Kidney (tissue), 14 donors: ENCODE measurements around the gene DISC1. TPM values are rescaled to one million over a fixed set of nuclear protein-coding genes. Genes with fewer than 3 reads are reported as not detected.

Source experiments
- DNase-seq, 5 donors: peaks; one replicate each; pipeline ENCODE4 v3.0.0-alpha.2; 2013 to 2020
- FAIRE-seq: peaks from 2 replicates; lab custom pipeline; 2012; peaks lifted over from hg19 to GRCh38; lab: Jason Lieb, UNC
- H3K27ac ChIP-seq, 2 donors: one replicate each; pipeline ENCODE4 v1.7.0; 2013; ENCODE audit warnings: low read depth in 2 of 2, low read length in 2 of 2, inconsistent platforms in 1 of 2
- H3K27me3 ChIP-seq: one replicate; pipeline ENCODE4 v1.7.1; 2013; ENCODE audit warnings: low read length, inconsistent platforms; ENCODE audit not compliant: control insufficient read depth, insufficient read depth
- H3K36me3 ChIP-seq, 3 donors: one replicate each; pipeline versions ENCODE4 v1.7.0 to v1.7.1; 2013; ENCODE audit warnings: low read length in 3 of 3, control low read depth in 1 of 3, inconsistent platforms in 1 of 3; ENCODE audit not compliant: insufficient read depth in 3 of 3, control insufficient read depth in 2 of 3
- H3K4me1 ChIP-seq, 3 donors: one replicate each; pipeline versions ENCODE4 v1.7.0 to v1.7.1; 2013; ENCODE audit warnings: low read length in 3 of 3, inconsistent platforms in 1 of 3, low read depth in 1 of 3; ENCODE audit not compliant: control insufficient read depth in 2 of 3, insufficient read depth in 2 of 3
- H3K4me3 ChIP-seq, 3 donors: one replicate each; pipeline versions ENCODE4 v1.7.0 to v1.8.1; 2013; ENCODE audit warnings: low read length in 3 of 3, control low read depth in 1 of 3, inconsistent platforms in 1 of 3
- H3K9ac ChIP-seq, 3 donors: one replicate each; pipeline versions ENCODE4 v1.7.0 to v1.7.1; 2013; ENCODE audit warnings: low read length in 3 of 3, control low read depth in 1 of 3, inconsistent platforms in 1 of 3
- H3K9me3 ChIP-seq, 3 donors: one replicate each; pipeline versions ENCODE4 v1.7.0 to v1.7.1; 2013; ENCODE audit warnings: low read length in 3 of 3, control low read depth in 1 of 3, inconsistent platforms in 1 of 3; ENCODE audit not compliant: control insufficient read depth in 2 of 3, insufficient read depth in 1 of 3
- intact Hi-C: fragments of 100-400 bp; cut with DNase I; formaldehyde crosslinking; loops from one replicate; pipeline ENCODE4 v1.11.1; 2022
- polyA plus RNA-seq: library from polyadenylated mRNA; stranded (reverse); fragments of 350-450 nt; fragmentation: Illumina TruSeq; extraction: RNeasy Lipid Tissue Mini Kit (QIAGEN cat#74804); gene quantifications from one replicate; pipeline ENCODE4 v1.2.3, GENCODE V29; 2014; ENCODE audit warnings: low read depth, low replicate concordance; ENCODE audit not compliant: insufficient read depth
- total RNA-seq: library from RNA; stranded (reverse); fragmentation: NEBNext Ultra II Directional; extraction: Animal tissue kit (Norgen Biotek cat#: 25700); gene quantifications from one replicate; pipeline ENCODE4 v1.2.1, GENCODE V29; 2021
- TF ChIP-seq, protein P1 (sequence below): IDR thresholded peaks from 3 replicates; pipeline ENCODE4 v1.5.1; 2012; ENCODE audit warnings: mild to moderate bottlenecking, moderate library complexity, borderline replicate concordance; ENCODE audit not compliant: insufficient read depth; ENCODE audit errors: extremely low read depth
- donor health status: control.
- donor health status: control.
- donor health status: control.
- donor health status: control.
- donor health status: control.
- donor health status: DM: yes; HTN: yes; CAD: no.
- donor health status: Normal renal cell carcinoma (clear cell type).

The DISC1 gene
- total and polyA plus RNA-seq, 2 donors from 2014 or later, result 0.80 to 15.9 TPM

DNA sequence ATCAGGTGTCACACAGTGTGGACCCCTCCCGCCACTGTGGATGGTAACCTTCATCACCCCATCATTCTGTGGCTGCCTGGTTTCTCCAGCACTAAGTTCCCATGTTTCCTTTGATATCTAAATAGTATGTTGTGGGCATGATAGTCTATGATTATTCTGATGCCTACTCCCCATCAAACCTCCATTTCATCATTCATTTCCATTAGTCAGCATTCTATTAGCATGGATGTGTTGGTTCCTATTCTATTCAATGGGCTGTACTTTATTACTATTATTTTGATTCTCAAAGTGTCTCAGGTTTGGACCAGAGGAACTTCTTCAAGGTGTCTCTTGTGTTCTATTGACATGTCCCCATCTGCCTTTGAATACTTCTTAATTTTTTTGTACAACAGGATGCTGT is 112.0 kb downstream of the DISC1 start:
- no peak overlapping the region for H3K9ac ChIP-seq
- H3K4me3 ChIP-seq, result no peak overlapping the region
- no peaks in the 10 kb centered on the region for H3K9me3 ChIP-seq
- DNase-seq, result no peak
- intact Hi-C loops, result no loop called here
- no peak overlapping the region for H3K27ac ChIP-seq
- no peaks in the 10 kb centered on the region for H3K4me1 ChIP-seq
- no peaks in the 10 kb centered on the region for H3K36me3 ChIP-seq
- FAIRE-seq, result no peak
- no peaks in the 10 kb centered on the region for H3K27me3 ChIP-seq
- TF ChIP-seq, protein P1, sequence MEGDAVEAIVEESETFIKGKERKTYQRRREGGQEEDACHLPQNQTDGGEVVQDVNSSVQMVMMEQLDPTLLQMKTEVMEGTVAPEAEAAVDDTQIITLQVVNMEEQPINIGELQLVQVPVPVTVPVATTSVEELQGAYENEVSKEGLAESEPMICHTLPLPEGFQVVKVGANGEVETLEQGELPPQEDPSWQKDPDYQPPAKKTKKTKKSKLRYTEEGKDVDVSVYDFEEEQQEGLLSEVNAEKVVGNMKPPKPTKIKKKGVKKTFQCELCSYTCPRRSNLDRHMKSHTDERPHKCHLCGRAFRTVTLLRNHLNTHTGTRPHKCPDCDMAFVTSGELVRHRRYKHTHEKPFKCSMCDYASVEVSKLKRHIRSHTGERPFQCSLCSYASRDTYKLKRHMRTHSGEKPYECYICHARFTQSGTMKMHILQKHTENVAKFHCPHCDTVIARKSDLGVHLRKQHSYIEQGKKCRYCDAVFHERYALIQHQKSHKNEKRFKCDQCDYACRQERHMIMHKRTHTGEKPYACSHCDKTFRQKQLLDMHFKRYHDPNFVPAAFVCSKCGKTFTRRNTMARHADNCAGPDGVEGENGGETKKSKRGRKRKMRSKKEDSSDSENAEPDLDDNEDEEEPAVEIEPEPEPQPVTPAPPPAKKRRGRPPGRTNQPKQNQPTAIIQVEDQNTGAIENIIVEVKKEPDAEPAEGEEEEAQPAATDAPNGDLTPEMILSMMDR, result no peak

DNA sequence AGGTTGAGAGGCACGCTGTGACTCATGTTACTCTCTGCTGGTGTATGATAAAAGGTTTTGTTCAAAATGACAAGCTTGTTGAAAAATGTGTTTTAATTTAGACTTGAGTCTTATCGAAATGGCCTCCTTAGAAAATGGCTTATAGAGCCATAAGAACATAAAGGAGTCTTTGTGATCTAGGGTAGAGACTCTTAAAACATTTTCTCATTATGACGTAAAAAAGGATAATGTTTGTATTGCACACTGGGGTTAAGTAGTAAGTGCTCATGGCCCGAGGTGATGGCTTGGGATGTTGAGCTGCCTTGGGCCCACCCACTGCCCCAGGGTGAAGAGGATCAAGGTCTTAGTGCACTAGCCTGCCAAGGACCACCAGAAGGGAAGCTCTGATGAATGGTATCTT is 117.4 kb downstream of the DISC1 start:
- TF ChIP-seq, protein P1, result no peak
- Histone ChIP-seq H3K27ac (no peak overlapping the region), H3K27me3 (no peaks in the 10 kb centered on the region), H3K4me3 (no peak overlapping the region), H3K9me3 (no peaks in the 10 kb centered on the region), H3K9ac (no peak overlapping the region), H3K4me1 (no peaks in the 10 kb centered on the region), H3K36me3 (no peaks in the 10 kb centered on the region)
- DNase-seq, result no peak
- no peak for FAIRE-seq
- intact Hi-C loops, result no loop called here

DNA sequence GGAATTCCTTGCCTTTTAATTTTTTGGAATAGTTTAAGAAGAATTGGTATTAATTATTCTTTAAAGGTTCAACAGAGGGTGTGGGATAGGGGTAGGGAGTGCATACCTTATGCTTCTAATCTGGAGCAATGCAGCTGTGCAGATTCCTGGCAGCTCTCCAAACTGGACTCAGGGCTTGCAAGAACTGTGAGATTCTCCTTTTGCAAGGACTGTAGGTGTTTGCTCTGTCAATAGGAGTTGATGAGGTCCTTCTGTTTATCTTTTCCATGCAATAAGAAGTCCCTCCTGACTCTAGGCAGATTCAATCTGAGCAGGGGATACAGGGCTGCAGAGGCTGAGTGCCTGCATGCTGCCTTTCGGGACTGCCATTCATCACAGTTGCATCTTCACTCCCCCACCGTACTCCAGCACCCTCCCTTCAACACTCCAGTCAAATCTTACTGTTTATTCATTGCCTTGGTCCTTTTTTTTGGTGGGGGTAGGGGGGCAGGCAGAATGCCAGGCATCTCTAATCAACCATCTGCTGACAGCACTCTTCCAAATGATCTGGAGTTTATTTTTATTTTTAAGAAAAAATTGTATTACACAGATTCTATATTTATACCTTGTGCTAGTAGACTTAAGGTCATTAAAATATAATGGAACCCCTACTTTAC is 122.3 kb downstream of the DISC1 start:
- H3K4me3 ChIP-seq, result no peak overlapping the region
- FAIRE-seq (no peak), DNase-seq (peak in 1 of 5 donors; percentile 20)
- H3K9me3 ChIP-seq, result peaks cover 0 to 3% (median 0%) of the 10 kb centered on the region in 3 donors
- H3K36me3 ChIP-seq, result no peaks in the 10 kb centered on the region
- H3K27me3 ChIP-seq, result no peaks in the 10 kb centered on the region
- TF ChIP-seq, protein P1, result no peak
- H3K27ac ChIP-seq, result no peak overlapping the region
- no peak overlapping the region for H3K9ac ChIP-seq
- intact Hi-C loops, result no loop called here
- no peaks in the 10 kb centered on the region for H3K4me1 ChIP-seq
